ENCODE measurements around the gene GABBR2. TPM values are rescaled to one million over a fixed set of nuclear protein-coding genes. Genes with fewer than 3 reads are reported as not detected.

GABBR2 gene
- total RNA-seq, 1 donor = not detected

GRCh38 chr9:98402019-98402840, 306.5 kb downstream of the GABBR2 start:
- no peak for DNase-seq (ENCODE audit: low read depth)
- TF ChIP-seq CTCF (IDR thresholded peaks at IDR 0.05; ENCODE audit: insufficient read depth, low read depth, low read length) = no peak
- H3K4me3 ChIP-seq (ENCODE audit: low read depth, low read length) = no peak overlapping the region

DNA sequence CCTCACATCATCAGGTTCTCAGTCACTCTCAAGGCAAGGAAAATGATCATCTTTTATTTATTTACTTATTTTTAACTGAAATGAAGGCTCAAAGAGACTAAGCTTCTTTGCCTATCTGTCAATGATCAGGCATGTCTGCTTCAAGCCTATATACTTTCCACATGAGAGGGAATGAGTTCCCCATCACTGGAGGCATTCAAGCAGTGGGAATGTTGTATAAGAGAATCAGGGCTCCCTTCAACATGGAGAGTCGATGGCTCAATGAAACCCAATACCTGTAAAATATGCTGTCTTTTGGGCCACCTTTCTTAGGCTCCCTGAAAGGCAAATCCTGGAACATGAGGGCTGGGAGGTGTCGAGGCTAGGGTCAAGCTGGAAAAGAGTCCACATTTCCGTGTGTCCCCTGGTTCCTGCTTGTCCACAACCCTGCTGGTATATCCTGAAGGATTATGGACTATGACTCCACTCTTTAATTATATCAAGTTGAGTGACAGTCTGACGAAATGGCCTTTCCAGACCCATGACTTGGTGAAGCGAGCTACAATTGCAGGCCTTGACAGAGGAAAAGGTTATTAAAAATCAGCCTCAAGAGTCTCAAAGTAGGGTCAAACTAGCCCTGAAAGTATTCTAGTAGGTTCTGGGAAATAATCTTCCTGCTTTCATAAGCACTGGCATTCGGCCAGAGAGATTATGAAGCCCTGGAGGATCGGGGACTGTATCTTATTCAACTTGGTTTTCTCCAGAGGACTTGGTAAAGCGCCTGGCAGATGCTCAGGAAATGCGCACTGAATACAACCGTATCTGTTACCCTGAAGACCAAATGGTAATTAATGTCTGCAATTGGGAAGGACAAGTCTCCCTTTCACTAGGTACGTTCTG, 307.4 kb downstream of the GABBR2 start:
- DNase-seq (ENCODE audit: low read depth) = peak; percentile 80
- H3K4me3 ChIP-seq (ENCODE audit: low read depth, low read length) = no peak overlapping the region
- no peak for TF ChIP-seq CTCF (IDR thresholded peaks at IDR 0.05; ENCODE audit: insufficient read depth, low read depth, low read length)

- TF ChIP-seq CTCF (IDR thresholded peaks at IDR 0.05; ENCODE audit: insufficient read depth, low read depth, low read length) = peak; percentile 14
- no peak overlapping the region for H3K4me3 ChIP-seq (ENCODE audit: low read depth, low read length)
- no peak for DNase-seq (ENCODE audit: low read depth)
These were observed 308.6 kb downstream of the GABBR2 start for GRCh38 chr9:98399950-98400683.

DNA sequence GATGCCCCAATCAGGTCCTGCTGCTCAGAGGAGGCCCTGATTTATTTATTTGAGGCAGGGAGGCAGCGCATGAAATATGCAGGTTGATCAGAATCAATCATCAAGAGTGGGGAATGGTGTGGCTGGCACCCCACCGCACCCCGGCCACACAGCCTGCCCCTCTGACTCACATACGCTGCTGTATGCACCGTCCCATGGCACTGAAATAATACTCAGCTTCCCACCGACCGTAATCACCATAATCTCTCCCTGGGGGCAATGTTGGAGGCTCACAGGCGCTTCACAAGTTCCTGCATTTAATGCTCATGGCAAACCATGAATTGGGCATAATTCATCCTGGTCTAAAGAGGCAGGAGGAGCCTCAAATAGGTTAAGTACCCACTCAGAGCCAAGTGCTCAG, 312.1 kb downstream of the GABBR2 start:
- DNase-seq (ENCODE audit: low read depth) = no peak
- TF ChIP-seq CTCF (IDR thresholded peaks at IDR 0.05; ENCODE audit: insufficient read depth, low read depth, low read length) = no peak
- H3K4me3 ChIP-seq (ENCODE audit: low read depth, low read length) = no peak overlapping the region

GRCh38 chr9:98396236-98396635, 312.5 kb downstream of the GABBR2 start:
- TF ChIP-seq CTCF (IDR thresholded peaks at IDR 0.05; ENCODE audit: insufficient read depth, low read depth, low read length) = no peak
- no peak overlapping the region for H3K4me3 ChIP-seq (ENCODE audit: low read depth, low read length)
- no peak for DNase-seq (ENCODE audit: low read depth)

GRCh38 chr9:98391867-98392266, 316.9 kb downstream of the GABBR2 start:
- no peak for TF ChIP-seq CTCF (IDR thresholded peaks at IDR 0.05; ENCODE audit: insufficient read depth, low read depth, low read length)
- no peak overlapping the region for H3K4me3 ChIP-seq (ENCODE audit: low read depth, low read length)
- no peak for DNase-seq (ENCODE audit: low read depth)

Data from fibroblast of villous mesenchyme (primary cell).